ENCODE results near the gene PERM1. TPM values are rescaled to one million over a fixed set of nuclear protein-coding genes. Genes with fewer than 3 reads are reported as not detected.

PERM1 gene
- total and polyA plus RNA-seq, 4 donors, result under 0.01 to 0.06 TPM; not detected in 2

GRCh38 chr1:950881-951280 lies 31.0 kb downstream of the PERM1 start:
- WGBS, result 96% methylated on average over 23 of the region's 23 CpGs
- H3K4me1 ChIP-seq (ENCODE audit: control insufficient read depth in 4 of 4, insufficient read depth in 4 of 4, low read length in 3 of 4), result no peaks in the 10 kb centered on the region
- H3K4me3 ChIP-seq (ENCODE audit: low read depth in 1 of 3, low read length in 3 of 3), result no peak overlapping the region
- TF ChIP-seq YY1 (IDR thresholded peaks at IDR 0.05) (no peak), FOXA2 (IDR thresholded peaks at IDR 0.05) (no peak), HNF4G (IDR thresholded peaks at IDR 0.05) (no peak), CTCF (IDR thresholded peaks at IDR 0.05; ENCODE audit: low read depth, low read length, missing input control) (no peak), GABPA (IDR thresholded peaks at IDR 0.05 in 1 of 2, conservative IDR thresholded peaks at IDR 0.05 in 1 of 2) (no peak), REST (IDR thresholded peaks at IDR 0.05) (no peak), JUND (IDR thresholded peaks at IDR 0.05) (no peak), MAX (IDR thresholded peaks at IDR 0.05) (no peak)
- DNase-seq (ENCODE audit: low spot score), result no peak
- peaks cover 26 to 95% (median 35%) of the 10 kb centered on the region in 4 donors for H3K36me3 ChIP-seq (ENCODE audit: control insufficient read depth in 4 of 4, insufficient read depth in 3 of 4, low read depth in 1 of 4, low read length in 3 of 4)
- no peaks in the 10 kb centered on the region for H3K27me3 ChIP-seq (ENCODE audit: control insufficient read depth in 4 of 4, insufficient read depth in 4 of 4, low read length in 3 of 4)
- H3K9me3 ChIP-seq (ENCODE audit: control insufficient read depth in 4 of 4, low read length in 3 of 4), result no peaks in the 10 kb centered on the region
- H3K9ac ChIP-seq (ENCODE audit: low read depth in 1 of 2, low read length in 2 of 2), result no peak overlapping the region
- no peak overlapping the region for H3K27ac ChIP-seq (ENCODE audit: low read depth in 1 of 2, low read length in 2 of 2)

- H3K27ac ChIP-seq (ENCODE audit: low read depth in 1 of 2, low read length in 2 of 2), result no peak overlapping the region
- no peaks in the 10 kb centered on the region for H3K4me1 ChIP-seq (ENCODE audit: control insufficient read depth in 4 of 4, insufficient read depth in 4 of 4, low read length in 3 of 4)
- H3K9me3 ChIP-seq (ENCODE audit: control insufficient read depth in 4 of 4, low read length in 3 of 4), result no peaks in the 10 kb centered on the region
- no peaks in the 10 kb centered on the region for H3K27me3 ChIP-seq (ENCODE audit: control insufficient read depth in 4 of 4, insufficient read depth in 4 of 4, low read length in 3 of 4)
- TF ChIP-seq ATF3 (IDR thresholded peaks at IDR 0.05), result no peak
- no peak for TF ChIP-seq FOXA2 (IDR thresholded peaks at IDR 0.05)
- TF ChIP-seq MAX (IDR thresholded peaks at IDR 0.05), result no peak
- TF ChIP-seq HNF4G (IDR thresholded peaks at IDR 0.05), result no peak
- TF ChIP-seq YY1 (IDR thresholded peaks at IDR 0.05), result no peak
- no peak for TF ChIP-seq REST (IDR thresholded peaks at IDR 0.05)
- TF ChIP-seq HNF4A (conservative IDR thresholded peaks at IDR 0.05), result no peak
- TF ChIP-seq CTCF (IDR thresholded peaks at IDR 0.05; ENCODE audit: low read depth, low read length, missing input control), result no peak
- no peak for TF ChIP-seq SP1 (IDR thresholded peaks at IDR 0.05)
- no peak for TF ChIP-seq GABPA (IDR thresholded peaks at IDR 0.05 in 1 of 2, conservative IDR thresholded peaks at IDR 0.05 in 1 of 2)
- no peak for TF ChIP-seq EGR1 (IDR thresholded peaks at IDR 0.05; ENCODE audit: low read depth in 2 of 2)
- TF ChIP-seq TAF1 (conservative IDR thresholded peaks at IDR 0.05), result no peak
- TF ChIP-seq FOXA1 (IDR thresholded peaks at IDR 0.05), result no peak
- TF ChIP-seq RXRA (IDR thresholded peaks at IDR 0.05), result no peak
- TF ChIP-seq NR2F2 (IDR thresholded peaks at IDR 0.05), result no peak
- TF ChIP-seq ZBTB33 (IDR thresholded peaks at IDR 0.05), result no peak
- TF ChIP-seq JUND (IDR thresholded peaks at IDR 0.05), result no peak
- no peak for TF ChIP-seq RAD21 (IDR thresholded peaks at IDR 0.05)
- H3K36me3 ChIP-seq (ENCODE audit: control insufficient read depth in 4 of 4, insufficient read depth in 3 of 4, low read depth in 1 of 4, low read length in 3 of 4), result peaks cover 21 to 95% (median 32%) of the 10 kb centered on the region in 4 donors
- H3K9ac ChIP-seq (ENCODE audit: low read depth in 1 of 2, low read length in 2 of 2), result no peak overlapping the region
- whole genome bisulfite sequencing, result 96% methylated on average over 9 of the region's 9 CpGs
- no peak for DNase-seq (ENCODE audit: low spot score)
- H3K4me3 ChIP-seq (ENCODE audit: low read depth in 1 of 3, low read length in 3 of 3), result no peak overlapping the region
Measured at GRCh38 chr1:950268-950667, 31.6 kb downstream of the PERM1 start.

Measured in liver (tissue), 9 donors.